Hepatocyte (in vitro differentiated cells): ENCODE measurements around the gene LIG3. TPM values are rescaled to one million over a fixed set of nuclear protein-coding genes. Genes with fewer than 3 reads are reported as not detected.
"Not testable (repeated sequence)": the region's sequence is repeated elsewhere in the genome, so short reads cannot be mapped to it uniquely, and the experiment has no call there.

Experiments
- DNase-seq: peaks from one replicate; pipeline ENCODE4 v3.0.0-alpha.2; 2016; ENCODE audit warnings: low spot score
- H2AFZ ChIP-seq: fragments of 200-600 bp; sonication (generic); 2 replicates; pipeline ENCODE4 v1.6.0; 2016; ENCODE audit warnings: antibody characterized with exemption, mild to moderate bottlenecking
- H3K27ac ChIP-seq: fragments of 200-600 bp; sonication (generic); 2 replicates; pipeline ENCODE4 v1.5.1; 2016; ENCODE audit warnings: mild to moderate bottlenecking
- H3K27me3 ChIP-seq: fragments of 200-600 bp; sonication (generic); 2 replicates; pipeline ENCODE4 v1.6.1; 2016
- H3K36me3 ChIP-seq: fragments of 200-600 bp; sonication (generic); replicated peaks from 2 replicates; pipeline ENCODE4 v1.5.1; 2016; ENCODE audit warnings: low read depth; ENCODE audit not compliant: insufficient read depth
- H3K4me1 ChIP-seq: fragments of 200-600 bp; sonication (generic); 2 replicates; pipeline ENCODE4 v1.5.1; 2016; ENCODE audit warnings: mild to moderate bottlenecking, moderate library complexity; ENCODE audit not compliant: insufficient read depth
- H3K4me2 ChIP-seq: fragments of 200-600 bp; sonication (generic); 2 replicates; pipeline ENCODE4 v1.6.0; 2016
- H3K4me3 ChIP-seq: fragments of 200-600 bp; sonication (generic); 2 replicates; pipeline ENCODE4 v1.5.1; 2016; ENCODE audit warnings: mild to moderate bottlenecking
- H3K79me2 ChIP-seq: fragments of 200-600 bp; sonication (generic); 2 replicates; pipeline ENCODE4 v1.6.0; 2017; ENCODE audit warnings: mild to moderate bottlenecking
- H3K9me2 ChIP-seq: fragments of 200-600 bp; sonication (generic); replicated peaks from 2 replicates; pipeline ENCODE4 v1.6.0; 2017; ENCODE audit warnings: mild to moderate bottlenecking; ENCODE audit not compliant: insufficient read depth
- H3K9me3 ChIP-seq: fragments of 200-600 bp; sonication (generic); 2 replicates; pipeline ENCODE4 v1.5.1; 2016; ENCODE audit warnings: low read depth, mild to moderate bottlenecking
- H4K20me1 ChIP-seq: fragments of 200-600 bp; sonication (generic); 2 replicates; pipeline ENCODE4 v1.6.0; 2016; ENCODE audit warnings: mild to moderate bottlenecking; ENCODE audit not compliant: insufficient read depth, poor library complexity, severe bottlenecking
- EZH2 ChIP-seq: fragments of 200-600 bp; sonication (generic); IDR thresholded peaks from 2 replicates; pipeline ENCODE4 v1.6.1; 2016; ENCODE audit warnings: antibody characterized with exemption, mild to moderate bottlenecking, borderline replicate concordance
- EZH2phosphoT487 ChIP-seq: fragments of 200-600 bp; sonication (generic); IDR thresholded peaks from one replicate; pipeline ENCODE4 v1.6.1; 2018; ENCODE audit warnings: antibody characterized with exemption, mild to moderate bottlenecking, low read depth, moderate library complexity; ENCODE audit not compliant: unreplicated experiment, severe bottlenecking
- WGBS: methylation state at CpG from one replicate; pipeline ENCODE4 v1.1.6; 2016; ENCODE audit warnings: low lambda C conversion rate; ENCODE audit errors: missing lambda C conversion rate; 5-methylcytosine and 5-hydroxymethylcytosine counted together
- polyA plus RNA-seq: library from polyadenylated mRNA; unstranded; fragments of >200 nt; fragmentation: Nextera tagmentation; extraction: Ambion mirVana; gene quantifications from 2 replicates; pipeline ENCODE4 v1.2.1, GENCODE V29; 2016
- total RNA-seq: library from RNA; depleted of rRNA; stranded (reverse); fragments of >200 nt; gene quantifications from 2 replicates; pipeline ENCODE4 v1.2.3, GENCODE V29; 2014
- TF ChIP-seq, protein P1 (sequence below): fragments of 200-600 bp; sonication (generic); IDR thresholded peaks from 2 replicates; pipeline ENCODE4 v1.5.1; 2016; ENCODE audit warnings: antibody characterized with exemption, mild to moderate bottlenecking; ENCODE audit not compliant: poor library complexity

The LIG3 gene
- total RNA-seq (29.4 and 31.6 TPM in 2 replicates), polyA plus RNA-seq (15.7 and 18.0 TPM in 2 replicates)

GRCh38 chr17:34980353-34980680 lies at the start of gene LIG3:
TSS of gene LIG3 (plus strand) at chr17:34980512. CDS start at chr17:34983006, 2,494 bp downstream.
- TF ChIP-seq, protein P1, sequence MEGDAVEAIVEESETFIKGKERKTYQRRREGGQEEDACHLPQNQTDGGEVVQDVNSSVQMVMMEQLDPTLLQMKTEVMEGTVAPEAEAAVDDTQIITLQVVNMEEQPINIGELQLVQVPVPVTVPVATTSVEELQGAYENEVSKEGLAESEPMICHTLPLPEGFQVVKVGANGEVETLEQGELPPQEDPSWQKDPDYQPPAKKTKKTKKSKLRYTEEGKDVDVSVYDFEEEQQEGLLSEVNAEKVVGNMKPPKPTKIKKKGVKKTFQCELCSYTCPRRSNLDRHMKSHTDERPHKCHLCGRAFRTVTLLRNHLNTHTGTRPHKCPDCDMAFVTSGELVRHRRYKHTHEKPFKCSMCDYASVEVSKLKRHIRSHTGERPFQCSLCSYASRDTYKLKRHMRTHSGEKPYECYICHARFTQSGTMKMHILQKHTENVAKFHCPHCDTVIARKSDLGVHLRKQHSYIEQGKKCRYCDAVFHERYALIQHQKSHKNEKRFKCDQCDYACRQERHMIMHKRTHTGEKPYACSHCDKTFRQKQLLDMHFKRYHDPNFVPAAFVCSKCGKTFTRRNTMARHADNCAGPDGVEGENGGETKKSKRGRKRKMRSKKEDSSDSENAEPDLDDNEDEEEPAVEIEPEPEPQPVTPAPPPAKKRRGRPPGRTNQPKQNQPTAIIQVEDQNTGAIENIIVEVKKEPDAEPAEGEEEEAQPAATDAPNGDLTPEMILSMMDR, result no peak
- no peak for TF ChIP-seq EZH2phosphoT487
- TF ChIP-seq EZH2, result no peak
- Histone ChIP-seq H4K20me1 (no peaks in the 10 kb centered on the region), H3K27me3 (no peaks in the 10 kb centered on the region), H3K4me2 (peak within 1 kb of the TSS; percentile 87), H3K79me2 (peaks cover 34% of the 10 kb centered on the region), H3K36me3 (no peaks in the 10 kb centered on the region), H3K9me2 (no peaks in the 10 kb centered on the region), H3K27ac (peak within 1 kb of the TSS; percentile 100), H3K4me1 (peaks cover 15% of the 10 kb centered on the region), H3K4me3 (peak within 1 kb of the TSS; percentile 41), H3K9me3 (no peaks in the 10 kb centered on the region), H2AFZ (peak within 1 kb of the TSS; percentile 83)
- peak; percentile 97 for DNase-seq
- 0% methylated on average over 20 of the region's 39 CpGs for WGBS

- not testable (repeated sequence) for H3K79me2 ChIP-seq, H3K4me3 ChIP-seq, H2AFZ ChIP-seq, H3K27ac ChIP-seq, H3K36me3 ChIP-seq, H3K4me2 ChIP-seq, H4K20me1 ChIP-seq, H3K27me3 ChIP-seq, H3K4me1 ChIP-seq, DNase-seq, H3K9me2 ChIP-seq, H3K9me3 ChIP-seq
- WGBS, result 80% methylated on average over 4 of the region's 4 CpGs
Observed at GRCh38 chr17:34950780-34951179, 29.5 kb upstream of the LIG3 start.

- WGBS, result 57% methylated on average over 1 of the region's 1 CpG
- H3K4me2 ChIP-seq, result no peak overlapping the region
- no peak overlapping the region for H3K27ac ChIP-seq
- TF ChIP-seq EZH2 (no peak), EZH2phosphoT487 (no peak)
- TF ChIP-seq, protein P1, result no peak
- no peak for DNase-seq
- no peaks in the 10 kb centered on the region for H3K27me3 ChIP-seq
- H3K9me3 ChIP-seq, result no peaks in the 10 kb centered on the region
- H3K36me3 ChIP-seq, result no peaks in the 10 kb centered on the region
- no peak overlapping the region for H3K4me3 ChIP-seq
- peaks cover 11% of the 10 kb centered on the region for H3K4me1 ChIP-seq
- H2AFZ ChIP-seq, result no peak overlapping the region
- peaks cover 19% of the 10 kb centered on the region for H3K79me2 ChIP-seq
- H3K9me2 ChIP-seq, result no peaks in the 10 kb centered on the region
- H4K20me1 ChIP-seq, result no peaks in the 10 kb centered on the region
Observed at GRCh38 chr17:34958438-34958837, 21.9 kb upstream of the LIG3 start.

- peak; percentile 96 for DNase-seq
- TF ChIP-seq, protein P1, result no peak
- TF ChIP-seq EZH2, result no peak
- TF ChIP-seq EZH2phosphoT487, result no peak
- peak within 1 kb of the TSS; percentile 51 for H3K4me3 ChIP-seq
- under 1% methylated on average over 64 of the region's 65 CpGs for WGBS
- no peaks in the 10 kb centered on the region for H3K9me3 ChIP-seq
- H2AFZ ChIP-seq, result peak within 1 kb of the TSS; percentile 65
- H3K9me2 ChIP-seq, result no peaks in the 10 kb centered on the region
- peak within 1 kb of the TSS; percentile 95 for H3K4me2 ChIP-seq
- H3K27me3 ChIP-seq, result no peaks in the 10 kb centered on the region
- peak within 1 kb of the TSS; percentile 95 for H3K27ac ChIP-seq
- no peaks in the 10 kb centered on the region for H3K36me3 ChIP-seq
- no peaks in the 10 kb centered on the region for H4K20me1 ChIP-seq
- H3K4me1 ChIP-seq, result peaks cover 11% of the 10 kb centered on the region
- peaks cover 24% of the 10 kb centered on the region for H3K79me2 ChIP-seq
Observed at GRCh38 chr17:34961093-34961911, 19.0 kb upstream of the LIG3 start, which contains the start of the genes CCT6B and ZNF830. TSS of gene CCT6B (minus strand) at chr17:34961460. CDS start at chr17:34961393, 67 bp downstream. TSS of gene ZNF830 (plus strand) at chr17:34961540. CDS start at chr17:34961567, 27 bp downstream.
